SW 1271 (cell line): ENCODE data around the gene CNTN5.
"Not testable (repeated sequence)": the region's sequence is repeated elsewhere in the genome, so short reads cannot be mapped to it uniquely, and the experiment has no call there.

ENCODE experiments used
- DNase-seq, 2 experiments: peaks; one replicate each; lab custom pipeline; 2025; lab: John Stamatoyannopoulos, UW

CNTN5 gene

DNA sequence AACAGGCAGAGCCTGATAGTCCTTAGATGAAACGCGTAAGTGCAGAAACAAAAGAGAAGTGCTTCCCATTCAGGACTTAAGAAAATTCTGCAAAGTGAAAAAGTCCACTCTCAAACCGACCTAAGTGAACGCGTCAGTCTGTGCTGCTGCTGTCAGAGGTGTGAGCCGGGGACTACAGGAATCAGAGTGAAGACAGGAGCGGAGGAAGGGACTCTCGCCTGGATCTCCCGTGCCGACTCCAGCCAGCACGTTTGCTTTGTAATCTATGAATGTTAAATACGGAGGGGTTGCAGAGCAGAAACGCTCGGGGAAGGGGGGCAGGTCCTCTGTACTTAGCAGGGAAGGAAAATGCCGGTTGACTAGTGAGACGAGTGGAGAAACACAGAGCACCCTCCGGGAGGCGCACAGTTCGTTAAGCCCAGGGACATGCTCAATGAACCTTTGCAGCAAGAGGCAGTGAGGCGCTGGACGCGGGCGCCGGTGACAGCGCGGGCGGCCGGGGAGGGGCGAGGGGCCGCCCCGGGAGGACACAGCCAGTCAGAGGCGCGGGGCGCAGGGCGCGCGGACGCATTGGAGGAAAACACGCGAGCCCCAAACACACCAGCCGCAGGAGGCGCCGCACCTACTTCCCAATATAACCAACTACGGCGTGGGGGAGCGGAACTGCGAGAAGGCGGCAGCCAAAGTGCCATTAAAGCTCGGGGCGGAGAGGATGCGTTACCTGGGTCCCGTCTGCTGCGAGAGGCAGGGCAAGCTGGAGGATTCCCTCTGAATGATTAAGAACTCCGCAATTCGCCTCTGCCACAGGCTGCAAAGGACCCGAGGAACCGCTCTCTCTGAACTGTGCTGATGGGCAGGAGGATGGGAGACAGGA is at the start of gene CNTN5:
Gene CNTN5 (plus strand): TSS at position 598 of the 874 bp plus-strand sequence.
- peak; percentile 74 to 79 for DNase-seq

DNA sequence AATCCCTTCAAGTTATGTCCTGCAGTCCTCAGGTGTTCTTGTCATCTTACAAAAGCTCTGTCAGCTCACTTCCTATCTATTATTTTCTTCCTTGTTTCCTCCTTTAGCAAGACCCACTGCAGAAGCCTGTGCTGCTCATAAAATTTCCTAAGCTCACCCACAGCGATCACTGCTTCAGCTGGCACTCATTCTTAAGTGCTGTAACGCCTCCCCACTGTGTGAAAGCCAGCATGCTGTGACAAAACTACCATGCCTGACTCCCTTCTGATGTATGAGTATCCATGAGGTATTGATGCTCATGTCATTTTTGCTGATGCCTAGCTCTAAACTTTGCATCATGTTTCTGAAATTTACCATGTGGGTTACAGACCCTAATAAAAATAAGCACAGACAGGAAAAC is 41.5 kb upstream of the CNTN5 start:
- DNase-seq, result no peak

DNA sequence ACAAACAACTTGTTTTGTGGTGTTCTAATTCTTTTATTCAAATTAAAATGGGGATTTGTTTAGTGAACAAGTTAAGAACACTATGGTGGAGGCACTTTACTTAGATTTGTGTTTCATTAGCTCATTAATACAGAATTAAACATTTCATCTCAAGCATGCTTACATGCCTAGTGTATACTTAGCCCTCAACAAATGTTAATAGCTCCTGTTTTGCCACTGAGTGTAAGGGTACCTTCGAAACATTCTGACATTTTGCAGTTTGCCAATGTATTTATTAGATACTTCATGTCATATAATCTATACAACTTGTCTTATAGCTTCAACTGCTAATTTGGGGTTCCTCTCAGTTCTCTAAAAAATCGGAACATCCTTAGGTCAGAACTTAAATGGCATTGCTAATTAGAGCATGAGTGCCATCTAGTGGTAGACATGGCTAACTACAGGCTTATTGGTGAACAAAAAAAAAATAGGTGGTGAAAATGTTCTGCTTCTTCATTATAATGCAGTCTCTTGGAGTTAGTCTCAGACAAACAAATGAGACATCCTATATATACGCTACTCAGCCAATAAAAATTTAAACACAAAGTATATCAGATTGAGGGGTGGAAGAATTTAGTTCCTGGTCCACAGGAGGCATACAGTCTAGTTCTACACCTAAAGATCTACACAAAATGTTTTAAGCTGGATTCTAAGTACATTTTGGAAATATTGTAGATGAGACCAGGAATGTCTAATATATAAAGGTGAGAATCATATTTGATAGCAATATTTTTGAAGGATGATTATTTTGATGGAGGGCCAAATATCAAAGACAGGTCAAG is 4.9 kb upstream of the CNTN5 start:
- DNase-seq, result peak; percentile 11 to 83

DNA sequence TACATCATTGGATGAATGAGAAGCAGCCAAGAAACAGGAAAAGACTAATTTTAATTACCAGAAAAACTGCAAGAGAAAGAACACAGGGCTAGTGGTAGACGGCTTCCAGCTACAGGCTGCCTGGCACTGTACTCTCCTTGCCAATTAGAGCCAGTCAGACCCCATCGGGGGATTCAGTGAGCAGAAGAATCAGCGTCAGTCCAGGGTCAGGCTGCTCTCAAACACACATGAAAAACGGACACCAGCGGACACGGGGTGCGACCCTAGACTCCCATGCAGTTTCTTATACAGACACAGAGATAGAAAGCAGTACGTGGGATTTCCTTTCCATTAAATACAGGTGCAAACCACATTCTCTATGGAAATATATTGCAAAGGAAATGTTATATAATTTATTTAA is 1.1 kb upstream of the CNTN5 start:
- DNase-seq, result no peak

DNA sequence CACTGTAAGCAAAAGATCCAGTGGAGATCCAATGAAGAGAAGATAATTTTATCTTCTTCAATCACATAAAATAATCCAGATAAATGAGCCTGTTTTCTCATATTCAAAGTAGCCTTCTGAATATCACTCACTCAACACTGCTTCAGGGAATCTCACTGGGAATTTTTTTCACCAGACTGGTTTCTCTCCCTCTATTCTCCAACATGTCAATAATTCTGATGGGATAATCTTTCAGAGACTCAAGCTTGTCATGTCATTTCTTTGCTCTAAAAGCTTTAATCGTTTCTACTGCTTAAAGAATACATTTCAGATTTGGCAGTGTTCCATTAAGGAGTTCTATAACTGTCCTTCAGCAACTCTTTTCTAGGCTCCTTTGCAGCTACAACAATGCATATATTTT is 16.3 kb downstream of the CNTN5 start:
- DNase-seq, result no peak

DNA sequence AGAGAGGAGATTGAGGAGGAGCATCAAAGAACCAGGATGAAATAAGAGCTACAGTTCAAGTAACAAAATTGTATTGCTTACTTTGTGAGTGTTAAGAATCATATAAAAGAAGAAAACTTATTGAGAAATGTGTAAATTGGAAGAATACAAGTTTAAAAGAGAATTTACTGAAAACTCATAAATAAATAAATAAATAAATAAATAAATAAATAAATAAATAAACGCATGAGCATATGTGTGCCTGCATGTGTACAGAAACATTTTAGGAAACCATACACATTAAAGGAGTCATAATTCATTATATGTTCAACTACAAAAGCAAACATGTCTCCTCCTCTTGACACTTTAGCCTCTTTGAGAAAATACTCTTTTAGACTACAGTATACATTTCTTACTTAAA is 42.6 kb downstream of the CNTN5 start:
- DNase-seq, result no peak

DNA sequence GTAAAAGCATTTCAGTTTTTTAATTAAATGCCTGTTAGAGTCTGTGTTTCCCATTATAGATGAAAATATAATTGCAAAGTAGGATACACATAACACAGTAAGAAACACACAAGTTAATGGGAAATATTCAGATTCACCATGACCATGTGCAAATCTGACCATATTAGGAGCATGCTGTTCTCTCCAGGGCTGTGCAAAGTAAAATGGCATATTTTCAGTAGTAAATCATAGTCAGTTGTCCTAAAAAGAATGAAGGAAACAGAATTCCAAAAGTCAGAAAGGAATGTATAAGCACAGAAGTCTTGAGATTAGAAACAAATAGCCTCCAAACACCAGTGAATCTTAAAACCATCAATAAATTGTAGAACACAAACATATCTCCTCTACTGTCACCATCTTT is 44.4 kb downstream of the CNTN5 start:
- no peak for DNase-seq

DNA sequence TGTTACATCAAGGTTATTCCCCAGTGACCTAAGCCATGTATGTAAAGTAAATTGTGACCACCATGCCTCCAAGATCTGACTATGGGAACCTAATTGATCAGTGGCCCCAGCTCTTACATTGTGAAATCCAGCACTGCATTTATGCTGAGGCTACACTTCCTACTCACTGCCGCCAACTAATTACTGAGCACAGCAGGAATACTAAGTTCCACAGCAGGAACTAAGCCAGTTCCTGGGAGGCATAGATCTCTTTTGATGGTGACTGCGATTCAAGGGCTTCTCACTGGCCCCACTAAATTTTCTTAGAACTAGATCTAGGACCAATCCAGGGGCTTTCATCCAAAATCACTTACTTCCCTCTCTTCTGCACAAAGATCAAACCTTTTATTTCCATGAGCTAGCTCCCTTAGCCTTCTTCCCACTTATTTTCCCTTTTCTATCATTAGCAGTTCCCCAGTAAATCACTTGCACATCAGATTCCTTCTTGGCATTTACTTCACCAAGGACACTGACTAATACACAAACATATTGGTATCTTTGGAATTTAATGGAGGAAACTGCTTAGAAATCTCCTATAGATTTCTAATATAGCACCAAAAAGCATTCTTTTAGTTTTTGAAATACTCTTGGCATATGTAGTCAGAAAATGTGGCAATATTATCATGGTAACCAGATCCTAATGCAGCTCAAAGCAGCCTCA is 46.0 kb downstream of the CNTN5 start:
- DNase-seq, result no peak

DNA sequence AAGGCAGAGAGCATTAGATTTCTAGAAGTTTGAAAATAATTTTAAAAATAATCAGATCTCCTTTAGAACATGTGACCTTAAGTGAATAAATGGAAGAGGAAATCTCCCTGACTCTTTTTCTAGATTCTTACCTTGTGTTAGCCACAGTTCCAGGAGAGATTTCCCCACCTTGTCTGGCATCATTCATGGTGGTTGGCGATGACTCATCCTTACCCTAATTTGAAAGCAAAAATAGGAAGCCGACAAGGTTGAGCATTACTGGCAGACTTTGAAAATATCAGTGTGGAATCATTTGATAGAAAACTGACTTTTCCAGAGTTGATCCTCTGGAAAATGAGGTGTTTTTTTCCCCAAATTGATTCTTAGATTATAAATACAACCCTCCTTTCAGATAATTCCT is 48.1 kb downstream of the CNTN5 start:
- no peak for DNase-seq

DNA sequence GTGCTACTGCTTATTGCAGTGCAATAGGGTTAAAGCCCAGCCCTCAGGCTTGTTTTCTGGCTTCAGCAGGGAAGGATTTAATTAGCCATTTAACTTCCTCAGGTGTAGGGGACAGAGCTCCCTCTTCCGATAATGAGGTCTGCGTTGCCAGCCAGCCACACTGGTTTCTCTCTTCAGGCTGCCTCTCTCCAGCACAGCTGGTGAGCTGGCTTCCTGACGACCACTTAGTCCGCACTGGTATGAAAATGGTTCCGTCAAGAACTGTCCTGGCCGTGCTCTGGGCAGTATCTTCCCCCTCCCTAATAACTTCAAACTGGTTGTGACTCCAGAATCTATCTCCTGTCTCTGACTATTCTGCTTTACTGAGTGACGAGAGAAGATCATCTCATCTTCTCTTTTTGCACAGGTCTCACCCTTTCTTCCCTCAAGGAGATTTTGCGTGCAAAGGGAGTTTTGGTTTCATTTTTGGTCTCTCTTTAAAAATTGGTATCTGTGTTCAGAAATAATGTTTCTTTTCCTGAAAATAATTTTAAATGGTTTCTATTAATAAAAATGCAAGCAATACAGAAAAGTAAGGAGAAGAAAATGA is 49.2 kb downstream of the CNTN5 start:
- no peak for DNase-seq

DNA sequence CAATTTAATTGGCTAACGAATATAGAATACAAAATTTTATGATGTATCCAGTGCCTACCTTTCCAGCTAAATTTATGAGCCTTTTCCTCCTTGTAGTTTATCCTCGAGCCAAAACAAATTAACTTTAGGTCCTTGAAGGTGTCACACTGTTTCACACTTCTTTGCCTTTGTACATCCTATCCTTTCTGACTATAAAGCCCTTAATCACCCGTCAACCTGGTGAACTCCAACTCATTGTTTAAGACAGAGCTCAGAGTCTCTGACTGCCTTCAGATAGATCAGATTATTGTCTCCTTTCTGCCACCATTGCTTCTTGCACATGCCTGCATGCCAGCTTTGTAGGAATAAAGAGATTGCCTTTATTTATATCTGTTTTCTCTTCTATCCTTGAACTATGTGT is 58.8 kb downstream of the CNTN5 start:
- no peak for DNase-seq

DNA sequence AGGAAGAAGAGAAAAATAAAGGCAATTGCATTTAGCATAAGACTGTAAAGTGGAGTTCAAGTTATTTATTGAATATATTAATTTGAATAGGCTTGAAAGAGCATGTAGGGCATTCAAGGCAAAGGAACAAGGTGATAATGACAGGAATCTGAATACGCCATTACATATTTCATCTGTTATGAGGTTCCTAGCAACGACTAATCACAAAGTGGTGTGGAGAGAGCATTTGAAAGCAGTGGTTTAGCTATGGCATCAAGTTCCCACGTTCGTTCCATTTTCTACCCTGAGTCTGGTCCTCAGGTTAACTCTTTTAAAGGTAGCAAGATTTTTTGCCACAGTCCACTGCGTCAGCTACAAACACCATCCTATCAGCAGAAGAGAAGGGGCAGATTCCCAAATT is 59.4 kb downstream of the CNTN5 start:
- no peak for DNase-seq

DNA sequence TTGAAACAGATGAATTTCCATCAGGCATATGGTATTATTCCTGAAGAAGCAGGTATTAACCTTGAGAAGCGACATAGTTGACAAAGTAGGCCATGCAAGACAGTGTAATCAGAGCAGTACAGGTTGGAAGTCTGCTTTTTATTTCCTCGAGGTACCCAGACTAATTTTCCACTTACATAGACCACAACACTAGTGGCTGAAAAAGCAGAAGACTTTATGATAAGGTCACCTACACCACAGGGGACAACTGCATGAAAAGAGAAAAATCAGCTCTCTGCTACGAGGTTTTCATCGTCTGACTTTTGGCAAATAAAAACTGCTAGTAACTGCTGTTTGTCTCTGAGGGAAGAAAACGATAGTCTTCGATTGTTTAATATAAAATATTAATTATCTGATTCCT is 77.5 kb downstream of the CNTN5 start:
- DNase-seq, result no peak

DNA sequence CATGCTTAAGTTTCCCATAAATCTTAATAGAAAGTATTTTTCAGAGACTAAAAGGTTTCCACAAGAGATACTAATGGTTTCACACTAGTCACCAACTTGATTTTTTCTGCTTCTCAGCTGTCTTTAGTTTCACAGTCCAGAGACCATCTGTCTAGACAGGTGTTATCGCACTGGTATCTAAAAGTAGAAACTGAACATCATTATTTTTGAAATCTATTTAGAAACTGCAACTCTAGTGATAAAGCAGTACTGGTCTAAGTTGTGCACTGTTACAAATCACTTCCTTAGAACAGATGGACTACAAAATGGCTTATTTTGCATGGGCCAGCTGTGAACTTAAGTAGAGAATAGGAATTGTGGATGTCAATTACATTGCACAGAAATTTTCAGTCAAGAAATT is 78.0 kb downstream of the CNTN5 start:
- no peak for DNase-seq

DNA sequence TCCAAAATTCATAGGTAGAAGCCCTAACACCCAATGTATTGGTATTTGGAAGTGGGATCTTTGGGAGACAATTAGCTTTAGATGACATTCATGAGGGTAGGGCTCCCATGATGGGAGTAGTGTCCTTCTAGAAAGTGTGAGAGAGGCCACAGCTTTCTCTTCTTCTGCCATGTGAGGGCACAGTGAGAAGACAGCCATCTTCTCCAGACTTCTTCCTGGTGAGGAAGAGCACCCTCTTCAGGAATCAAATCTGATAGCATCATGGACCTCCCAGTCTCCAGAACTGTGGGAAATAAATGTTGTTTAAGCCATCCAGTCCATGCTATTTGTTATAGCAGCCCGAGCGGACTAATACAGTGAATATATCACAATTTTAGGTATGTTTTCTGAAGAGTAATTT is 96.9 kb downstream of the CNTN5 start:
- DNase-seq, result no peak

DNA sequence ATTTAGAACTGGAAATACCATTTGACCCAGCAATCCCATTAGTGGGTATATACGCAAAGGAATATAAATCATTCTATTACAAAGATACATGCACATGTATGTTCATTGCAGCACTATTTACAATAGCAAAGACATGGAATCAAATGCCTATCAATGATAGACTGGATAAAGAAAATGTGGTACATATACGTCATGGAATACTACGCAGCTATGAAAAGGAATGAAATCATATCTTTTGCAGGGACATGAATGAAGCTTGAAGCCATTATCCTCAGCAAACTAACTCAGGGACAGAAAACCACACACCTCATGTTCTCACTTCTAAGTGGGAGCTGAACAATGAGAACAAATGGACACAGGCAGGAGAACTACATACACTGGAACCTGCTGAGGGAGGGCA is 113.1 kb downstream of the CNTN5 start:
- not testable (repeated sequence) for DNase-seq

DNA sequence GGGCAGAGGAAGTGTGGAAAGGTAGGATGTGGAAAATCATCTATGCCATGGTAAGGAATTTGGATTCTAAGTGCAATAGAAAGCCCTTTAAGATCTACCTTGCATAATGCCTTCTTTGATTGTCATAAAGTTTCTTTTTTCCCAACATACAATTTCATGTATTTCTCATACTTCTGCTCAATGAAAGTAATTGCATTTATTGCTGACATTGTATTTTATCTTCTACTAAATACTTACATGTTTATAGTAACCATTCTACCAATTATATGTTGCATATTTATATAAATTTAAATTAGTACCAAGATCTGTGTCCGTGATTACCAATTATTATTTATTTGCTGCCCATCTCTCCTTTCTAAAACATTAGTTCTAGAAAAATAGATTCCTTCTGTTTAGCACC is 114.8 kb downstream of the CNTN5 start:
- DNase-seq, result no peak

DNA sequence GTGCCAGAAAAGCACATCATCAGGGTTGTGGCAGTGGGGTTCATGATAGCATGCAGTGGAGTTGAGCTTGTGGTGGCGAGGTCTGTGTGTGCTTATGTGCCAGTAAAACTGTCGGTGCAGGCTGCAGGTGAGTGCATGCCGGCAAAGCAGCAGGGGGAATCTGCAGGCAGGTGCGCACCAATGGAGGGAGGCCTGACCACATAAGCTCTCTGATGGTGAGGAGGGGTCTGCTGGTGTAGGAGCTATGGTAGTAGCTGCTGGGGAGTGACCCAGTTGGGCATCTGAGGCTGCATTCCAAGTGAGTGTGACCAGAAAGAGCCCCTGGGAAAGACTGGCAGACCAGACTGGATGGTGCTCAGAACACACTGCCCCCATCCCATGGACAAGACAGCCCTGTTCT is 121.5 kb downstream of the CNTN5 start:
- DNase-seq, result no peak

DNA sequence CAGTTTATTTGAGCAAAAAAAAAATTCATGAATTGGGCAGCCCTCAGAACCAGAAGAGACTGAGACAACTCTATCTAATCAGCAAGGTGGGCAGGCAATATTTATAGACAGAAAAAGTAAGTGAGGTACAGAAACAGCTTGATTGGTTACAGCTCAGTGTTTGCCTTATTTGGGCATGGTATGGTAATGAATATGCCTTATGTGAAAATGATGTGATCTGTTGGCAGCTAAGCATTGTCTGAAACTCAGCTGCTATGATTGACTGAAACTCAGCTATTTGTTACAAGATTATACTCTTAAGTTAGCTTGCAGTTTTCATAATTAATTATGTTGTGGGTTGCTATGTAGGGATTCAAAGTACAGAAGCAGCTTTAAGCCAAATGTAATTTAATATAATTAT is 127.6 kb downstream of the CNTN5 start:
- no peak for DNase-seq

DNA sequence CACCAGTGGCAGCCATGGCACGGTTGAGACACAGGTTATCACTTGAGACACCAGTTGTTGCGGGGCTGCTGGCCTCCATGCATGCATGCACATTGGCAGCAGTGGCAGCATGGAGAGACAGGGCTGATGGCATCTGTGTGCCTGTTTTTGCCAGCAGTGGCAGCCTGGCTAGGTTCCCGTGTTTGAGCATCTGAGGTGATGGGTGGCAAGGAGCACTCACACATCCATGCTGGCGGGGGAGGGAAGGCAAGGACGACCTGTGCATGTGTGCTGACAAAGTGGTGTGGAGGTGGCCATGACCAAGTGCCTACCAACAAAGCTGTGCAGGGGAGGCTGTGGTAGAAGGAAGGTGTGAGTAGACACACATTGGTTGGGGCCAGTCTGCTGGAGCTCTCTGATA is 133.5 kb downstream of the CNTN5 start:
- no peak for DNase-seq

DNA sequence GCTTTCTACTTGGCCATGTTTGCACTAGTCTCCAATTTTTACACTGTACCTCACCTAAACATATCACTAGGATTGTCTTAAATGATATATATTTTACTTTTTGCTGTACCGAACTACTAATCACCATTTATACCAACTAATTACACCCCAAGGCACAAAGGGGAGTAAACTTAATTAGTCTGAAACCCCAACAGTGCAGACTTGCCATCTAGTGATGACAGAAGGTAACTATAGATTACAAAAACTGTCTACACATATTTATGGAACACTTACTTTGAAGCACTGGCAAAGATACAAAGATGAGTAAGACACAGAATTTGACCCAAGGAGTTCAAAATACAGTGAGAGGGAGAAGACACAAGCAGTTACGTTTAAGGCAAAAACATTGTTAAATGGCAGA is 139.7 kb downstream of the CNTN5 start:
- no peak for DNase-seq

DNA sequence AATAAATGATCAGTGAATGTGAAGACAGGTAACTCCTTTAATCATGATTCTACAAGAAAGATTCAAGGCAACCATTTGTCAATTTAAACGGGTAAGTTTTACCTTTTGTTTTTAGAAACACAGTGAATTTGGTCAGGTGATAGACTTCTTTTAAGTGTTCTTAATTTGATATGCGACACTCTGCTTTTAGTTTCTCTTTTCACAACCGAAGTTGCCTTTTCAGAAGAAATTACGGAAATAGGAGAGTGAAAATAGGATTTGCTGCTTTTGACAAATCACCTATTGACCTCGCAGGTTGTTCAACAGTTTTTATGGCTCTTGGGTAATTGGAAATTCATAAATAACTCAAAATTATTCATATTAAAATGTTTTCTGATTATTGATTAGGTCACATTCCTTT is 142.1 kb downstream of the CNTN5 start:
- DNase-seq, result no peak
